HCT116 (cell line): ENCODE measurements around the gene ANTKMT. TPM values are rescaled to one million over a fixed set of nuclear protein-coding genes. Genes with fewer than 3 reads are reported as not detected.

ENCODE experiments used
- ATAC-seq: fragments of 200-7000 bp; cut with Tn5 transposase; 2 replicates; pipeline ENCODE4 v1.9.1; 2020; ENCODE audit warnings: mild to moderate bottlenecking, moderate library complexity
- BruUV-seq: library from RNA; stranded (reverse); fragments of 400-500 nt; replicated peaks from 2 replicates; lab custom pipeline; 2021; lab: Mats Ljungman, UMichigan
- CTCF ChIA-PET: fragments of 300-600 bp; sonication (Branson Sonifier 250); formaldehyde crosslinking; loops from one replicate; lab custom pipeline; 2021; ENCODE audit warnings: antibody characterized with exemption; lab: Charles Lee
- POLR2A ChIA-PET: fragments of 300-600, 350-600 bp; sonication (Branson Sonifier 250); formaldehyde crosslinking; loops from one replicate; lab custom pipeline; 2021; ENCODE audit warnings: antibody characterized with exemption; lab: Charles Lee
- RAD21 ChIA-PET, 2 experiments: fragments of 300-600 bp; sonication (Branson Sonifier 250); formaldehyde crosslinking; loops; one replicate each; lab custom pipeline; 2023; ENCODE audit warnings: low total read pairs in 2 of 2; ENCODE audit not compliant: uncharacterized antibody in 2 of 2, unreplicated experiment in 2 of 2, low non-redundant PET in 1 of 2; lab: Charles Lee
- DNase-seq: peaks from one replicate; pipeline ENCODE4 v3.0.0-alpha.2; 2010; ENCODE audit warnings: low read depth, low spot score
- H2AFZ ChIP-seq: fragments of 200-600 bp; shearing (Covaris generic), sonication (generic); 2 replicates; pipeline ENCODE4 v1.6.1; 2017; ENCODE audit warnings: low read depth, mixed run types, mixed read lengths, antibody characterized with exemption, low read length; ENCODE audit not compliant: poor library complexity, severe bottlenecking
- H3K27ac ChIP-seq: 2 replicates; pipeline ENCODE4 v1.5.1; 2012; ENCODE audit warnings: low read depth, low read length
- H3K27me3 ChIP-seq: fragments of 200-600 bp; sonication (generic); 2 replicates; pipeline ENCODE4 v1.6.1; 2016; ENCODE audit warnings: mixed run types, low read length, mixed read lengths; ENCODE audit not compliant: insufficient read depth
- H3K36me3 ChIP-seq, 2 experiments: fragments of 200-500 bp in 1 of 2; fragments of 200-600 bp in 1 of 2; sonication (Bioruptor generic) in 1 of 2; sonication (generic) in 1 of 2; 2 replicates each; pipeline versions ENCODE4 v1.5.1 to v1.6.1; 2014 to 2016; ENCODE audit warnings: low read length in 2 of 2, inconsistent platforms in 1 of 2, mixed read lengths in 1 of 2, mixed run types in 1 of 2; ENCODE audit not compliant: insufficient read depth in 2 of 2, control insufficient read depth in 1 of 2
- H3K4me1 ChIP-seq, 2 experiments: fragments of 200-600 bp in 1 of 2; sonication (generic) in 1 of 2; 2 replicates each; pipeline versions ENCODE4 v1.5.1 to v1.6.1; 2012 to 2017; ENCODE audit warnings: low read length in 2 of 2, inconsistent platforms in 1 of 2, mild to moderate bottlenecking in 1 of 2, mixed read lengths in 1 of 2, mixed run types in 1 of 2, moderate library complexity in 1 of 2; ENCODE audit not compliant: insufficient read depth in 2 of 2, control insufficient read depth in 1 of 2
- H3K4me2 ChIP-seq: fragments of 200-600 bp; sonication (generic); 2 replicates; pipeline ENCODE4 v1.6.1; 2017; ENCODE audit warnings: mixed run types, low read length, mixed read lengths
- H3K4me3 ChIP-seq, 2 experiments: fragments of 200-600 bp in 1 of 2; sonication (generic) in 1 of 2; replicated peaks in 1 of 2; 2 replicates each; pipeline ENCODE4 v1.5.1; 2011 to 2016; ENCODE audit warnings: low read length in 2 of 2, control low read depth in 1 of 2, low read depth in 1 of 2, mild to moderate bottlenecking in 1 of 2, mixed read lengths in 1 of 2, mixed run types in 1 of 2
- H3K79me2 ChIP-seq: fragments of 200-600 bp; sonication (generic); 2 replicates; pipeline ENCODE4 v1.6.1; 2017; ENCODE audit warnings: mild to moderate bottlenecking, mixed run types, low read length, moderate library complexity, mixed read lengths; ENCODE audit not compliant: insufficient read depth
- H3K9ac ChIP-seq: fragments of 200-600 bp; sonication (generic); 2 replicates; pipeline ENCODE4 v1.6.1; 2016; ENCODE audit warnings: low read length, mixed read lengths
- H3K9me2 ChIP-seq: fragments of 200-600 bp; sonication (generic), shearing (Covaris generic); 2 replicates; pipeline ENCODE4 v1.6.1; 2017; ENCODE audit warnings: mixed run types, mild to moderate bottlenecking, moderate library complexity; ENCODE audit not compliant: insufficient read depth
- H3K9me3 ChIP-seq, 2 experiments: fragments of 200-500 bp in 1 of 2; fragments of 200-600 bp in 1 of 2; sonication (Bioruptor generic) in 1 of 2; sonication (generic) in 1 of 2; 2 replicates each; pipeline ENCODE4 v1.6.1; 2014 to 2017; ENCODE audit warnings: low read length in 2 of 2, mixed read lengths in 2 of 2, inconsistent platforms in 1 of 2, low read depth in 1 of 2, mild to moderate bottlenecking in 1 of 2, mixed run types in 1 of 2, moderate library complexity in 1 of 2; ENCODE audit not compliant: control insufficient read depth in 1 of 2, insufficient read depth in 1 of 2
- H4K20me1 ChIP-seq: fragments of 200-600 bp; sonication (generic), shearing (Covaris generic); 2 replicates; pipeline ENCODE4 v1.6.1; 2017; ENCODE audit warnings: mixed run types, mild to moderate bottlenecking, moderate library complexity; ENCODE audit not compliant: insufficient read depth
- CBX3 ChIP-seq: IDR thresholded peaks from 2 replicates; pipeline ENCODE4 v1.6.1; 2012; ENCODE audit warnings: low read depth
- EGR1 ChIP-seq: IDR thresholded peaks from 2 replicates; pipeline ENCODE4 v1.6.1; 2012; ENCODE audit warnings: low read depth
- ELF1 ChIP-seq: IDR thresholded peaks from 2 replicates; pipeline ENCODE4 v1.6.1; 2012; ENCODE audit warnings: low read depth, borderline replicate concordance
- EZH2 ChIP-seq: fragments of 200-600 bp; sonication (generic); IDR thresholded peaks from 2 replicates; pipeline ENCODE4 v1.6.1; 2017; ENCODE audit warnings: antibody characterized with exemption, mixed run types
- EZH2phosphoT487 ChIP-seq: fragments of 200-600 bp; IDR thresholded peaks from 2 replicates; pipeline ENCODE4 v1.6.1; 2018; ENCODE audit warnings: antibody characterized with exemption, borderline replicate concordance
- FOSL1 ChIP-seq: IDR thresholded peaks from 2 replicates; pipeline ENCODE4 v1.6.1; 2012; ENCODE audit warnings: low read depth
- POLR2A ChIP-seq: IDR thresholded peaks from 2 replicates; pipeline ENCODE4 v1.7.0; 2011; ENCODE audit warnings: borderline replicate concordance; ENCODE audit not compliant: insufficient read depth, insufficient read length; ENCODE audit errors: extremely low read depth
- POLR2AphosphoS5 ChIP-seq: IDR thresholded peaks from 2 replicates; pipeline ENCODE4 v1.6.1; 2011; ENCODE audit warnings: mild to moderate bottlenecking, low read depth, low read length, moderate library complexity
- RAD21 ChIP-seq: IDR thresholded peaks from 2 replicates; pipeline ENCODE4 v1.6.1; 2012; ENCODE audit warnings: low read depth, mild to moderate bottlenecking
- SIN3A ChIP-seq: IDR thresholded peaks from 2 replicates; pipeline ENCODE4 v1.6.1; 2012; ENCODE audit warnings: low read depth
- SRF ChIP-seq: IDR thresholded peaks from 2 replicates; pipeline ENCODE4 v1.6.1; 2012; ENCODE audit warnings: low read depth
- TCF7L2 ChIP-seq: IDR thresholded peaks from 2 replicates; pipeline ENCODE4 v1.7.0; 2011; ENCODE audit warnings: borderline replicate concordance, inconsistent platforms; ENCODE audit not compliant: insufficient read depth, insufficient read length; ENCODE audit errors: extremely low read depth
- YY1 ChIP-seq: IDR thresholded peaks from 2 replicates; pipeline ENCODE4 v1.6.1; 2011; ENCODE audit warnings: low read length, low read depth, moderate library complexity, mild to moderate bottlenecking; ENCODE audit not compliant: insufficient replicate concordance; ENCODE audit errors: extremely low read depth
- ZFX ChIP-seq: fragments of 450-650 bp; IDR thresholded peaks from 2 replicates; pipeline ENCODE4 v1.6.1; 2017
- ZNF274 ChIP-seq: fragments of 200-500 bp; sonication (Bioruptor generic); IDR thresholded peaks from 2 replicates; pipeline ENCODE4 v1.6.1; 2014; ENCODE audit warnings: mild to moderate bottlenecking, low read depth, low read length, inconsistent platforms
- intact Hi-C: fragments of 100-400 bp; cut with micrococcal nuclease; formaldehyde crosslinking; loops from 2 replicates; pipeline ENCODE4 v1.10.0; 2022
- total RNA-seq: library from RNA; stranded (reverse); gene quantifications from one replicate; pipeline ENCODE4 v1.2.1, GENCODE V29; 2021; ENCODE audit not compliant: unreplicated experiment
- TF ChIP-seq, protein P1 (sequence below): IDR thresholded peaks from 2 replicates; pipeline ENCODE4 v1.6.1; 2012
- TF ChIP-seq, protein P2 (sequence below): IDR thresholded peaks from 2 replicates; pipeline ENCODE4 v1.6.1; 2011; ENCODE audit warnings: mild to moderate bottlenecking, low read length, moderate library complexity; ENCODE audit not compliant: insufficient replicate concordance; ENCODE audit errors: extremely low read depth
- TF ChIP-seq, protein P3 (sequence below), 3 experiments: fragments of 200-600 bp in 1 of 3; sonication (generic) in 1 of 3; IDR thresholded peaks in 2 of 3; conservative IDR thresholded peaks in 1 of 3; 2 replicates each; pipeline ENCODE4 v1.5.1; 2012 to 2017; ENCODE audit warnings: low read depth in 2 of 3, low read length in 2 of 3, antibody characterized with exemption in 1 of 3, borderline replicate concordance in 1 of 3, control low read depth in 1 of 3, mild to moderate bottlenecking in 1 of 3, mixed read lengths in 1 of 3, mixed run types in 1 of 3, moderate library complexity in 1 of 3; ENCODE audit not compliant: insufficient read depth in 1 of 3
- TF ChIP-seq, protein P4 (sequence below): IDR thresholded peaks from 2 replicates; pipeline ENCODE4 v1.6.1; 2012

ANTKMT gene
- total RNA-seq, 1 experiment from 2014 or later: 65.4 TPM

DNA sequence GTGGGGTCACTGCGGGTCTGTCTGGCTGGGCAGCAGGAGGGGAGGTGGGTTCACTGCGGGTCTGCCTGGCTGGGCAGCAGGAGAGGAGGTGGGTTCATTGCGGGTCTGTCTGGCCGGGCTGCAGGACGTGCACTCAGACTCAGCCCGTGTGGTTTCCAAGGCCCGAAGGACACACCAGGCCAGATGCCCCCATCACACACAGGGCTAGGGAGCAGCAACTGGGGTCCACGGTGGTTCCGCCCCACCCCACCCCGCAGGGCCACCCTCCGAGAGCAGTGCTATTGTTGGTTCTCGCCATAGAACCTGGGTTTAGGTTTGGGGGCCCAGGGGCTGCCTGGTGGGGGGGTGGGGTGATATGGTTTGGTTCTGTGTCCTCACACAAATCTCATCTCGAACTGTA lies 25.7 kb downstream of the ANTKMT start:
- no peaks in the 10 kb centered on the region for H3K27me3 ChIP-seq
- no peaks in the 10 kb centered on the region for H3K79me2 ChIP-seq
- H3K9me3 ChIP-seq: no peaks in the 10 kb centered on the region
- H3K27ac ChIP-seq: no peak overlapping the region
- no peak overlapping the region for H3K9ac ChIP-seq
- H3K4me3 ChIP-seq: no peak overlapping the region
- ATAC-seq (no peak), DNase-seq (no peak)
- ChIA-PET CTCF (no interaction called here), POLR2A (no interaction called here), RAD21 (no interaction called here)
- no TSS peak for BruUV-seq
- TF ChIP-seq, protein P1, sequence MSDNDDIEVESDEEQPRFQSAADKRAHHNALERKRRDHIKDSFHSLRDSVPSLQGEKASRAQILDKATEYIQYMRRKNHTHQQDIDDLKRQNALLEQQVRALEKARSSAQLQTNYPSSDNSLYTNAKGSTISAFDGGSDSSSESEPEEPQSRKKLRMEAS: no peak
- TF ChIP-seq EZH2phosphoT487 (no peak), POLR2A (no peak), RAD21 (no peak), ZFX (no peak), TCF7L2 (no peak), ZNF274 (no peak), ELF1 (no peak), EGR1 (no peak), SIN3A (no peak), CBX3 (no peak), FOSL1 (no peak), EZH2 (no peak), SRF (no peak), YY1 (no peak), POLR2AphosphoS5 (no peak)
- TF ChIP-seq, protein P2, sequence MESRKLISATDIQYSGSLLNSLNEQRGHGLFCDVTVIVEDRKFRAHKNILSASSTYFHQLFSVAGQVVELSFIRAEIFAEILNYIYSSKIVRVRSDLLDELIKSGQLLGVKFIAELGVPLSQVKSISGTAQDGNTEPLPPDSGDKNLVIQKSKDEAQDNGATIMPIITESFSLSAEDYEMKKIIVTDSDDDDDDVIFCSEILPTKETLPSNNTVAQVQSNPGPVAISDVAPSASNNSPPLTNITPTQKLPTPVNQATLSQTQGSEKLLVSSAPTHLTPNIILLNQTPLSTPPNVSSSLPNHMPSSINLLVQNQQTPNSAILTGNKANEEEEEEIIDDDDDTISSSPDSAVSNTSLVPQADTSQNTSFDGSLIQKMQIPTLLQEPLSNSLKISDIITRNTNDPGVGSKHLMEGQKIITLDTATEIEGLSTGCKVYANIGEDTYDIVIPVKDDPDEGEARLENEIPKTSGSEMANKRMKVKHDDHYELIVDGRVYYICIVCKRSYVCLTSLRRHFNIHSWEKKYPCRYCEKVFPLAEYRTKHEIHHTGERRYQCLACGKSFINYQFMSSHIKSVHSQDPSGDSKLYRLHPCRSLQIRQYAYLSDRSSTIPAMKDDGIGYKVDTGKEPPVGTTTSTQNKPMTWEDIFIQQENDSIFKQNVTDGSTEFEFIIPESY: no peak
- TF ChIP-seq, protein P3, sequence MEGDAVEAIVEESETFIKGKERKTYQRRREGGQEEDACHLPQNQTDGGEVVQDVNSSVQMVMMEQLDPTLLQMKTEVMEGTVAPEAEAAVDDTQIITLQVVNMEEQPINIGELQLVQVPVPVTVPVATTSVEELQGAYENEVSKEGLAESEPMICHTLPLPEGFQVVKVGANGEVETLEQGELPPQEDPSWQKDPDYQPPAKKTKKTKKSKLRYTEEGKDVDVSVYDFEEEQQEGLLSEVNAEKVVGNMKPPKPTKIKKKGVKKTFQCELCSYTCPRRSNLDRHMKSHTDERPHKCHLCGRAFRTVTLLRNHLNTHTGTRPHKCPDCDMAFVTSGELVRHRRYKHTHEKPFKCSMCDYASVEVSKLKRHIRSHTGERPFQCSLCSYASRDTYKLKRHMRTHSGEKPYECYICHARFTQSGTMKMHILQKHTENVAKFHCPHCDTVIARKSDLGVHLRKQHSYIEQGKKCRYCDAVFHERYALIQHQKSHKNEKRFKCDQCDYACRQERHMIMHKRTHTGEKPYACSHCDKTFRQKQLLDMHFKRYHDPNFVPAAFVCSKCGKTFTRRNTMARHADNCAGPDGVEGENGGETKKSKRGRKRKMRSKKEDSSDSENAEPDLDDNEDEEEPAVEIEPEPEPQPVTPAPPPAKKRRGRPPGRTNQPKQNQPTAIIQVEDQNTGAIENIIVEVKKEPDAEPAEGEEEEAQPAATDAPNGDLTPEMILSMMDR (IDR thresholded peaks at IDR 0.05 in 2 of 3, conservative IDR thresholded peaks at IDR 0.05 in 1 of 3; ENCODE audit: borderline replicate concordance in 1 of 3, insufficient read depth in 1 of 3, low read depth in 2 of 3, low read length in 2 of 3): no peak
- TF ChIP-seq, protein P4, sequence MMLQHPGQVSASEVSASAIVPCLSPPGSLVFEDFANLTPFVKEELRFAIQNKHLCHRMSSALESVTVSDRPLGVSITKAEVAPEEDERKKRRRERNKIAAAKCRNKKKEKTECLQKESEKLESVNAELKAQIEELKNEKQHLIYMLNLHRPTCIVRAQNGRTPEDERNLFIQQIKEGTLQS: no peak
- H3K36me3 ChIP-seq: no peaks in the 10 kb centered on the region
- peaks cover 2 to 14% of the 10 kb centered on the region in 2 experiments; a peak in 3 of 4 replicates for H3K4me1 ChIP-seq
- no peaks in the 10 kb centered on the region for H3K9me2 ChIP-seq
- H2AFZ ChIP-seq: no peak overlapping the region
- no peak overlapping the region for H3K4me2 ChIP-seq
- intact Hi-C loops: no loop called here
- H4K20me1 ChIP-seq: no peaks in the 10 kb centered on the region
